ENCODE measurements around the gene SMIM43. TPM values are rescaled to one million over a fixed set of nuclear protein-coding genes. Genes with fewer than 3 reads are reported as not detected.
A peak's percentile ranks its signal among the peaks of the same experiment; 100 is the strongest.

SMIM43 gene
- polyA plus RNA-seq, 1 of the 3 experiments (the other 2 are of a cell fraction), result 37.2 TPM

DNA sequence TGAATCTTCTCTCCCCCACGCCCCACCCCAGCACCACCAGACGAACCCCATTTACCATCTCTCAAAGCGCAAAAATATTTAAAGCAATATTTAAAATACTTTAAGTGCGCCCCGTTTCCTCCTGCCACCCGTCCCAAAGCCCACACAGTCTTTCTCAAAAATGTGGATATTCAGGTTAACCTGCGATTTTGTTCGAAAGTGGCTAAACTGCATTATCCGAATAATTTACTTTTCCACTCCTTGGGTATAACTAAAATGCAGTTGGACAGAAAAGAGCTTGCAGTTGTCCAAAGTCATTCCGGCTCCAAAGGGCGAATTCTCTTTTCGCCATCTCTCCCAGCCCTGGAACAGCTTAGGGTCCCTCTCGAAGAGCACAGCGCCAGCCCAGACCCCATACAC is 662 bp downstream of the SMIM43 start:
- Histone ChIP-seq H3K27me3 (ENCODE audit: insufficient read depth) (no peaks in the 10 kb centered on the region), H3K9me3 (no peaks in the 10 kb centered on the region), H3K4me3 (ENCODE audit: low read depth in 2 of 2, low read length in 1 of 2) (peak overlapping the region; percentile 59 to 61), H3K4me1 (ENCODE audit: control insufficient read depth in 1 of 2, insufficient read depth in 2 of 2, low read depth in 1 of 2, low read length in 1 of 2) (no peaks in the 10 kb centered on the region), H3K36me3 (replicated peaks in 1 of 2; ENCODE audit: control insufficient read depth in 1 of 2, insufficient read depth in 2 of 2, low read length in 1 of 2) (peaks cover 0 to 10% of the 10 kb centered on the region in 2 experiments), H3K79me2 (ENCODE audit: insufficient read depth) (no peaks in the 10 kb centered on the region), H2AFZ (ENCODE audit: low read depth) (peak overlapping the region; percentile 86), H3K9ac (peak overlapping the region; percentile 58; the same call in 1 of the 2 replicates), H4K20me1 (ENCODE audit: insufficient read depth) (no peaks in the 10 kb centered on the region), H3F3A (replicated peaks; ENCODE audit: insufficient read depth) (peaks cover 3% of the 10 kb centered on the region), H3K9me2 (no peaks in the 10 kb centered on the region), H3K27ac (ENCODE audit: low read depth in 2 of 2, low read length in 1 of 2) (no peak overlapping the region), H3K4me2 (peak overlapping the region; percentile 80)
- no peak for DNase-seq
- TF ChIP-seq EP300 (IDR thresholded peaks at IDR 0.05; ENCODE audit: borderline replicate concordance in 1 of 2, low read depth in 1 of 2, low read length in 1 of 2), result no peak
- no peak for TF ChIP-seq FOSL2 (IDR thresholded peaks at IDR 0.05; ENCODE audit: borderline replicate concordance, low read depth)
- TF ChIP-seq SIN3A (IDR thresholded peaks at IDR 0.05; ENCODE audit: borderline replicate concordance, low read depth, low read length), result no peak
- TF ChIP-seq MEF2A (IDR thresholded peaks at IDR 0.05; ENCODE audit: borderline replicate concordance, low read depth), result no peak
- no peak for TF ChIP-seq TAF1 (IDR thresholded peaks at IDR 0.05; ENCODE audit: borderline replicate concordance, low read depth, low read length)
- TF ChIP-seq TEAD4 (IDR thresholded peaks at IDR 0.05; ENCODE audit: borderline replicate concordance, insufficient read depth), result no peak
- TF ChIP-seq RCOR1 (IDR thresholded peaks at IDR 0.05; ENCODE audit: low read length), result no peak
- TF ChIP-seq, protein P1, sequence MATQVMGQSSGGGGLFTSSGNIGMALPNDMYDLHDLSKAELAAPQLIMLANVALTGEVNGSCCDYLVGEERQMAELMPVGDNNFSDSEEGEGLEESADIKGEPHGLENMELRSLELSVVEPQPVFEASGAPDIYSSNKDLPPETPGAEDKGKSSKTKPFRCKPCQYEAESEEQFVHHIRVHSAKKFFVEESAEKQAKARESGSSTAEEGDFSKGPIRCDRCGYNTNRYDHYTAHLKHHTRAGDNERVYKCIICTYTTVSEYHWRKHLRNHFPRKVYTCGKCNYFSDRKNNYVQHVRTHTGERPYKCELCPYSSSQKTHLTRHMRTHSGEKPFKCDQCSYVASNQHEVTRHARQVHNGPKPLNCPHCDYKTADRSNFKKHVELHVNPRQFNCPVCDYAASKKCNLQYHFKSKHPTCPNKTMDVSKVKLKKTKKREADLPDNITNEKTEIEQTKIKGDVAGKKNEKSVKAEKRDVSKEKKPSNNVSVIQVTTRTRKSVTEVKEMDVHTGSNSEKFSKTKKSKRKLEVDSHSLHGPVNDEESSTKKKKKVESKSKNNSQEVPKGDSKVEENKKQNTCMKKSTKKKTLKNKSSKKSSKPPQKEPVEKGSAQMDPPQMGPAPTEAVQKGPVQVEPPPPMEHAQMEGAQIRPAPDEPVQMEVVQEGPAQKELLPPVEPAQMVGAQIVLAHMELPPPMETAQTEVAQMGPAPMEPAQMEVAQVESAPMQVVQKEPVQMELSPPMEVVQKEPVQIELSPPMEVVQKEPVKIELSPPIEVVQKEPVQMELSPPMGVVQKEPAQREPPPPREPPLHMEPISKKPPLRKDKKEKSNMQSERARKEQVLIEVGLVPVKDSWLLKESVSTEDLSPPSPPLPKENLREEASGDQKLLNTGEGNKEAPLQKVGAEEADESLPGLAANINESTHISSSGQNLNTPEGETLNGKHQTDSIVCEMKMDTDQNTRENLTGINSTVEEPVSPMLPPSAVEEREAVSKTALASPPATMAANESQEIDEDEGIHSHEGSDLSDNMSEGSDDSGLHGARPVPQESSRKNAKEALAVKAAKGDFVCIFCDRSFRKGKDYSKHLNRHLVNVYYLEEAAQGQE (IDR thresholded peaks at IDR 0.05; ENCODE audit: low read depth, low read length), result no peak
- TF ChIP-seq RFX5 (IDR thresholded peaks at IDR 0.05; ENCODE audit: low read length), result no peak
- ChIA-PET POLR2A (no interaction called here), CTCF (interaction anchor here (1.0 kb wide), 1 partner anchor 136 kb away, joined by 4 read pairs; no protein-coding TSS in a partner anchor)
- 49% methylated on average over 13 of the region's 14 CpGs for WGBS (ENCODE audit: low lambda C conversion rate)

- POLR2A ChIA-PET, result interaction anchor here (1.3 kb wide), 1 partner anchor 41 kb away, joined by 4 read pairs; the partner anchor contains the start of gene EXOSC9
- Histone ChIP-seq H3K79me2 (ENCODE audit: insufficient read depth) (no peaks in the 10 kb centered on the region), H3K27me3 (ENCODE audit: insufficient read depth) (no peaks in the 10 kb centered on the region), H3K4me3 (ENCODE audit: low read depth in 2 of 2, low read length in 1 of 2) (no peak overlapping the region), H3K4me1 (ENCODE audit: control insufficient read depth in 1 of 2, insufficient read depth in 2 of 2, low read depth in 1 of 2, low read length in 1 of 2) (no peaks in the 10 kb centered on the region), H3K4me2 (no peak overlapping the region), H3F3A (replicated peaks; ENCODE audit: insufficient read depth) (peaks cover 3% of the 10 kb centered on the region), H3K27ac (ENCODE audit: low read depth in 2 of 2, low read length in 1 of 2) (no peak overlapping the region), H2AFZ (ENCODE audit: low read depth) (no peak overlapping the region), H3K9me2 (no peaks in the 10 kb centered on the region), H3K36me3 (replicated peaks in 1 of 2; ENCODE audit: control insufficient read depth in 1 of 2, insufficient read depth in 2 of 2, low read length in 1 of 2) (peaks cover 0 to 10% of the 10 kb centered on the region in 2 experiments), H3K9me3 (no peaks in the 10 kb centered on the region), H3K9ac (no peak overlapping the region), H4K20me1 (ENCODE audit: insufficient read depth) (no peaks in the 10 kb centered on the region)
- no peak for DNase-seq
- 64% methylated on average over 3 of the region's 3 CpGs for WGBS (ENCODE audit: low lambda C conversion rate)
- CTCF ChIA-PET, result interaction anchor here (1.4 kb wide), 1 partner anchor 23 kb away, joined by 5 read pairs; no protein-coding TSS in a partner anchor
- TF ChIP-seq, protein P2, sequence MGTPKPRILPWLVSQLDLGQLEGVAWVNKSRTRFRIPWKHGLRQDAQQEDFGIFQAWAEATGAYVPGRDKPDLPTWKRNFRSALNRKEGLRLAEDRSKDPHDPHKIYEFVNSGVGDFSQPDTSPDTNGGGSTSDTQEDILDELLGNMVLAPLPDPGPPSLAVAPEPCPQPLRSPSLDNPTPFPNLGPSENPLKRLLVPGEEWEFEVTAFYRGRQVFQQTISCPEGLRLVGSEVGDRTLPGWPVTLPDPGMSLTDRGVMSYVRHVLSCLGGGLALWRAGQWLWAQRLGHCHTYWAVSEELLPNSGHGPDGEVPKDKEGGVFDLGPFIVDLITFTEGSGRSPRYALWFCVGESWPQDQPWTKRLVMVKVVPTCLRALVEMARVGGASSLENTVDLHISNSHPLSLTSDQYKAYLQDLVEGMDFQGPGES (IDR thresholded peaks at IDR 0.05; ENCODE audit: low read depth, low read length), result no peak
- no peak for TF ChIP-seq USF2 (IDR thresholded peaks at IDR 0.05; ENCODE audit: borderline replicate concordance, low read depth, low read length)
- TF ChIP-seq, protein P3, sequence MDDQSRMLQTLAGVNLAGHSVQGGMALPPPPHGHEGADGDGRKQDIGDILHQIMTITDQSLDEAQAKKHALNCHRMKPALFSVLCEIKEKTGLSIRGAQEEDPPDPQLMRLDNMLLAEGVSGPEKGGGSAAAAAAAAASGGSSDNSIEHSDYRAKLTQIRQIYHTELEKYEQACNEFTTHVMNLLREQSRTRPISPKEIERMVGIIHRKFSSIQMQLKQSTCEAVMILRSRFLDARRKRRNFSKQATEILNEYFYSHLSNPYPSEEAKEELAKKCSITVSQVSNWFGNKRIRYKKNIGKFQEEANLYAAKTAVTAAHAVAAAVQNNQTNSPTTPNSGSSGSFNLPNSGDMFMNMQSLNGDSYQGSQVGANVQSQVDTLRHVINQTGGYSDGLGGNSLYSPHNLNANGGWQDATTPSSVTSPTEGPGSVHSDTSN (IDR thresholded peaks at IDR 0.05), result no peak
- TF ChIP-seq TCF12 (IDR thresholded peaks at IDR 0.05), result no peak
- no peak for TF ChIP-seq RAD21 (IDR thresholded peaks at IDR 0.05; ENCODE audit: low read length)
- TF ChIP-seq, protein P1 (IDR thresholded peaks at IDR 0.05; ENCODE audit: low read depth, low read length), result no peak
- no peak for TF ChIP-seq YY1 (IDR thresholded peaks at IDR 0.05; ENCODE audit: low read depth)
- TF ChIP-seq RFX5 (IDR thresholded peaks at IDR 0.05; ENCODE audit: low read length), result no peak
- no peak for TF ChIP-seq EP300 (IDR thresholded peaks at IDR 0.05; ENCODE audit: borderline replicate concordance in 1 of 2, low read depth in 1 of 2, low read length in 1 of 2)
- no peak for TF ChIP-seq RCOR1 (IDR thresholded peaks at IDR 0.05; ENCODE audit: low read length)
- TF ChIP-seq TAF1 (IDR thresholded peaks at IDR 0.05; ENCODE audit: borderline replicate concordance, low read depth, low read length), result no peak
These were observed 4.8 kb downstream of the SMIM43 start for GRCh38 chr4:121760205-121760604.

All from SK-N-SH (cell line).